HT1080 (cell line): ENCODE measurements around the gene SPOCK1. TPM values are rescaled to one million over a fixed set of nuclear protein-coding genes. Genes with fewer than 3 reads are reported as not detected.

Experiments used
- DNase-seq: peaks from one replicate; pipeline ENCODE4 v3.0.0-alpha.2; 2015; ENCODE audit warnings: low read depth
- total RNA-seq: library from RNA; depleted of rRNA; stranded (reverse); fragments of >200 nt; shearing (Covaris generic); gene quantifications from 2 replicates; pipeline ENCODE4 v1.2.3, GENCODE V29; 2014

Gene SPOCK1
- total RNA-seq, 1 experiment from 2014 or later: 21.7 TPM

DNA sequence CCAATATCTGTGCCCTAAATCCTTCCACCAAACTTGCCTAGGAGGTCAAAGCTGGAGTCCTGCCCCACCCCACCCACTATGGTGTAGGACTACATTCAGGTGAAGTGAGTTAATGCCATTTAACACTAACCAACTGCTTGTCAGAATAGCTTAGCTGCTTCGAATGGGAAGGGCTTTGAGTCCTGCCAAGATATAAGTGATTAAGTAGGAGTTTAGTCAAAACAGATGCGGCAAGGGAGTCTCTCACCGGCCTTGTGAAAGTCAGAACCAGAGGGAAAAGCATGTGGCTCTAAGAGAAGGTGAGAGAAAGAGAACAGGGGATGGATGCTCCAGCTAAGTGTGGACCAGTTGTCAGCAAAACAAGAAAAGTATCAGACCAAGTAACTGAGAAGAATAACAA lies 132.6 kb downstream of the SPOCK1 start:
- DNase-seq: no peak

GRCh38 chr5:137365126-137365865 lies 133.8 kb downstream of the SPOCK1 start:
- DNase-seq: no peak

GRCh38 chr5:137361280-137361679 lies 137.8 kb downstream of the SPOCK1 start:
- no peak for DNase-seq

DNA sequence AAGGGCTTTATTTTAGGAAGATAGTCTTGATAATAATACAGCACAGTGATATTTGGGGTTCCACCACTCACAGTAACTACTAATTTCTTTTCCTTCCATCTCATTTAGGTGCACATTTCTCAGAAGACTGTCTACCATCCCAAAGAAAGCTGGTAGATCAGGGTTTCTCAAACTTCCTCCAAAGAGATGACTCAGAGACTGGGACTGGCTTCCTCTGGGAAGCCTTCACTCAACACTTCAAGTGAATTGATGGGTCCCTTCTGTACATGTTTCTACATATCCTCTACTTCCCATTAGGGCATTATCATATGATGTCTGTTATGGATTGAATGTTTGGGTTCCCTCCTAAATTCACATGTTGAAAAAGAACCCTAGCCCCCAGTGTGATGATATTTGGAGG lies 138.5 kb downstream of the SPOCK1 start:
- DNase-seq: peak; percentile 30

DNA sequence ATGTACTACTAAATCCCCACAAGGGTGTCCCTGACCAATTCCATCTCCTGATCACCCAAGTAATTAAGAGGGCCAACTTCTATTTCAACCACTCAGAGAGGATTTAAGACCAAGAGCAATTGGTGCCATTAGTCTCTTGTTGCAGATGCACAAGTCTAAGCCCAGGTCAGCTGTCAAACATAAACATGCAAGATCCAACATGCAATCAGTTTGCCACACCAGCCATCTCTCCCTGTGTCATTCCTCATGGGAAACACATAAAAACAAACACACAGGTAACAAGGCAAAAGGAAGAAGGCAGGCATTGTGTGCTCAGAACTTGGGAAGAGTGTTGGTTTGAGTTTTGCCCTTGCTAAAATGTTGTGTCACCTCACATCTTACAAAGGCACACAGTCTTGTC lies 139.2 kb downstream of the SPOCK1 start:
- no peak for DNase-seq

DNA sequence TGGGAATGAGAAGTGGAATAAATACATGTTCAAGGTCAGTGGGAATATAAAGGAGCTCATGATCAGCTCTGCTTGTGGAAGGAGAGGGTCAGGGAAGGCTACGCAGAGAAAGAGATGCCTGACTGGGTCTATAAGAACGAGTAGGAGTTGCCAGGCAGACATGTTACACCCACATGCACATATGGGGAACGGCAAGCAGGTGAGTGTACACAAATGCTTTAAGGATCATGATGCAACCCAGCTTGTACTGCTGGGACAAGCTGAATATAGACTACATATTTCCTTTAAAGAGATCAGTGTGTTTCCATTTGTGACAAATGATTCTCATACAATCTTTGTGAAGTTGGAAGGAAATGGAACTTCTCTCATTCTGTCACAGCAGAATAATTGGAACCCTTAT lies 141.7 kb downstream of the SPOCK1 start:
- no peak for DNase-seq

DNA sequence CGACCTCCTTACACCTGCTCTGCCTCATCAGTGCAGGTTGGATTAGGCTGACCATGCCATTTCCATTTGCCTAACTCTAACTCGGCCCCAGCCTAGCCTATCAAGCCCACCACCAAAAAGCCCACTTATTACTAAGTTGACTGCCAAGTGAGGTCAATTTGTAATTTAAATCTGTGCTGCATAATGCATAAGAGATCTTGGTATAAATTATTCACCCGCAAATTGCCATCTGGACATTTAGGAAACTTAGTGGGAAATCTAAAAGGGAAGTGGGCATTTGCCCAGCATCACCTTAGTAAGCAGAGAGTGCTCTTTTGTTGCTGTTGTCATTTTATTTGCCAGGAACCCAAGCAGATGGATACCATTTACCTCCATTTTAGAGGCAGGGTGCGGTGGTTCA lies 143.0 kb downstream of the SPOCK1 start:
- no peak for DNase-seq

DNA sequence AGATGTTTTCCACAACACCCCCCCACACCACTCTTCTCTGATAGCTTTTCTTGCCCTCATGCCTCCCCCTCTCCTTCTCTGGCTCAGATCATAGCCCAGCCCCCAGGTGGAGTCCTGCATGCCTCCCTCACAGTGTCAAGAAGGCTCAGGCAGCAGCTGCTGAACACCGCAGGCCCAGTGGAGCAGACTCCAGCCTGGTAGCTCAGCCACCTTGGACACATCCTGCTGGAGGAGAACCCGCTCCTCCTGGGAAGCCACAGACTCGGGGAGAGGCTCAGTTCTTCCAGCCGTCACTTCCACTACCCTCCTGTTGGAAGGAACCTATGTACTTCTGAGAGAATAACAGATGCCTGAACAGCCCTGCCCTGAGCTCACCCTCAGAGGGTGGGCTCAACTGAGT lies 143.4 kb downstream of the SPOCK1 start:
- no peak for DNase-seq

DNA sequence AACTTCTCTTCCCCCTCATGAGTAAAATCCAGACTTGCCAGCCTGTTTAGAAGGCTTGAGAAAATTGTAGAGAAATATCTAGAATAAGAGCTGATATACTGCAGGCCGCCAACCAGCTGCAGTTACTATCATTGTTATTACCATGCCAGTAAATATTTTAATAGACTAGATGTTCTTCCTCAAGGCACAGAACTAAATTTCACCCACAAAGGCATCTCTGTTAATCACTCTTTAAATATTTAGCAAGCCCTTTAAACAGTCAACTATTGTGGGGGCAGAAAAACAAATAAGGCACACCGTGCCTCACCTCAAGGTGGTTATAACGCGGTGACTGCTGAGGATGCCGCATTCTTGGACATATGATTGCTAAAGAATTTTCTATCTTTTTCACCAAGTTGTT lies 147.0 kb downstream of the SPOCK1 start:
- no peak for DNase-seq

DNA sequence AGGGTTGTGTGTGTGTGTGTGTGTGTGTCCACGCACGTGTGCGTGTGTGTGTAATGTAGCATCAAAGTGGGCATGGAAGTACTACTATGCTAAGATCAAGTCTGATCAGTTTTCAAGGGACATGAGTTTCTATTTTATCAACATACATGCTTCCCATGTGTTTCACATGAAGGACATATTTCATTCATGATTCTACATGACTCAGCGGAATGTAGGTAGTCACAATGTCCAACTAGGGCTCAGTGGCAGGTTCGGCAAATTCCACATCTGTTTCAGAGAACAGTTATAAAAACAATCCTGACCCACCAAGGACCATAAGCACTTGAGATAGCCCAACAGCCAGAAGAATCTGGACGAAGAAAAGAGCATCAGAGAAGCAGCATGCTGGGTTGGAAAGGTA lies 148.3 kb downstream of the SPOCK1 start:
- DNase-seq: no peak

DNA sequence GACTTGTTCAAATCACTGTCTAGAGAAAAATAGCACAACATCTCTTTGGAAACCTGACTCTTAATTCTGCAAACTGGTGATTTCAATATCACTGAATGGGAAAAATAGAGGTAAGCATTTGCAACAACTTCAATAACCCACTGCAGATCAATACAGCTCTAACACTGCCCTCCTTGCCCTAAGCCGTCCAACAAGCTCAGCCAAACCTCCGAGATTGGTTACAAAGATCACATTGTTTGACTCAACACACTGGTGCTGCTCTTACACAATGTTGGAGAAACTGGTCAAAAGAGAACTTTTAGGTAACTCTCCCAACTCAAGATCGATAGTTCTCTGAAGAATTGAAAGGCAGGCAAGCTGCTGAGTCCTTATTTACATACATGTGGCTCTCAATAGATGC lies 150.4 kb downstream of the SPOCK1 start:
- no peak for DNase-seq

DNA sequence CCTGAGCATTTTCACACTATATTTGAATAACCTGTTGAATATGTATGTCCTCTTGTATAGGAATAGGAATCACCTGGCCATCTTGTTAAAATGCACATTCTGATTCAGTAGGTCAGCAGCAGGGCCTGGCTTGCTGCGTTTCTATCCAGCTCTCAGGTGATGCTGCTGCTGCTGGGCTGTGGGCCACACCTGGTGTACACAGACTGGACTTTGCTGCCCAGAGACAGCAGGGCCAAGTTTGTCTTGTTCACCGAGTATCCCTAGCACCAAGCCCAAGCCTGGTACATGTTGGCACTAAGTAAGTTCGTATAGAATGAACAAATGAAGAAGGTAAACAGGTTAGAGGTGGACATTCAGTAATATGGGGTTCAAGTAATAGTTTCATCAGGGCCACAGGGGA lies 151.3 kb downstream of the SPOCK1 start:
- DNase-seq: no peak

DNA sequence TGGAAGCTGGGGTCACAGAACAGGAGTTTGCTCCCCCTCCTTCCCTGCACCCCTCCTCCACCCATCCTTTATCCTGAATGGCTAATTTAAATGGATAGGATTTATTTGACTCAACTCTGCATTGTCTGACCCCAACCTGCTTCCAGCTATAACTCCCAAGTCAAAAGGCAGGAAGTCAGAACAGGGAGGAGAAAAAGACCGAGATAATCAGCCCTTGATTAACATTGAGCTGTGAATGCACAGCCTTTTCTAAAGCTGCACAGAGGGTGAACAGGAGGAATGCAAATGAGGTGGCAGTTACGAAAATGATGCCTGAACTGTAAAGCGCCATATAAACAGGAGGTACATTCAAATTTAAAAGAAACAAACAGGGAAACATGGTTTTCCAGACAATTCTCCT lies 152.8 kb downstream of the SPOCK1 start:
- DNase-seq: no peak

DNA sequence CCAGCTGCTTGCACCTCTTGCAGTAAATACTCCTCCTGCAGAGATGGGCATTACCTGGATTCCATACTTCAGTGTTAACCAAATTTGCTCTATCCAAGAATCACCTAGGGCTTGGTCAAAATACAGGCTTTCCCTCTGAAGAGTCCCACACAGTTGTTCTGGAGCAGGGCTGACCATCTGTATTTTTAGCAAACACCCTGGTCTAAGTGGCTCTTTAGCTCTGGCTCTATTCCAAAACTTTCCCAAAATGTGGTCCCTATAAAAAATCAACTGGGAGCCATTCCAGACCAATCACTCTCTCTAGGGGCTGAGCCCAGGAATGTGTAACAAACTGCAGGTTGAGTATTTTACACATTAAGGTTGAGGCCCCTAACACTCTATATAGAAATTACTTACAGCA lies 153.7 kb downstream of the SPOCK1 start:
- DNase-seq: no peak

DNA sequence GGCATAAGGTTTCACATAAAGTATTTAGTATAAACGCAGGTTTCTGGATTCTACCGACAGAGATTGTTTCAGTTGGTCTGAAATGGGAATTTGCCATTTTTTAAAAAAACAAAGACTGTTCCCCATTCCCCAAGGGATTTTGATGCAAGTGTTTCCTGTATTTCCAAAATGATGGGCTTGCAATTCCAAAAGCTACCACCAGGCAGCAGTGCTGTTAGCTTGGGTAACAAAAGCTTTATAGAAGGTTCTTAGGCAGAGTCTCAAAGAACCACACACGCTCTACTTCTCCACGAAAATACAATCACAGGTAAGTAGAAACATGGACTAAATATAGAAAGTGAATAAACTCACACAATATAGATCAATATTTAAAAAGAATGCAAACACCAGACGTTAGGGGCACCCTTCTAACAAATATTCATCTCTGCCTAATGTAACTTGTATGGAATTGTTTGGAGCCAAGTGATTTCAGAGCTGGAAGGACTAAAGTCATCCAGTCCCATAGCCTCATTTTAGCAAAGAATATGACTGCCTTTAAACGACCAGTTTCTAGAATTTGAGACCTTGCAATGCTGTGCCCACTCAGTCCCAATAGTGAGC lies 154.3 kb downstream of the SPOCK1 start:
- DNase-seq: peak; percentile 39

GRCh38 chr5:137344021-137344420 lies 155.1 kb downstream of the SPOCK1 start:
- DNase-seq: no peak

- DNase-seq: peak; percentile 89
Observed at GRCh38 chr5:137342764-137343163, 156.4 kb downstream of the SPOCK1 start.

DNA sequence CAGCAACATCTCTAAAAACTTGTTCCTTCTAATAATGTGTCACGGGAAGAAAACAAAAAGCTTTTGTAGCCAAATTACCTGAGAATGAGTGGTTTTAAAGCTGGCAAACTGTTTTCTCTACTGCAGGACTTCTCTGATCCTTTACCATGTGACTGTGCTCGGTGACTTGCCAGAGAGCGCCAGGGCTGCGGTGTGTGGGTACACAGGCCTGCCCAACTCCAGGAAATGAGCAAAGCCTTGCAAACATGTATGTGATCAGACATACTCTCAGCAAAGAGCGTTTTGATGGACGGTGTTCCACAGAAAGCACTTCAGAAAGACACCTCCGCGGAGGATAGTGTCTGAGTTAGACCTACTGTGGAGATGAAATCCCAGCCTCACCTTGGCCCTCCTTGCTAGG lies 157.3 kb downstream of the SPOCK1 start:
- DNase-seq: peak; percentile 66

DNA sequence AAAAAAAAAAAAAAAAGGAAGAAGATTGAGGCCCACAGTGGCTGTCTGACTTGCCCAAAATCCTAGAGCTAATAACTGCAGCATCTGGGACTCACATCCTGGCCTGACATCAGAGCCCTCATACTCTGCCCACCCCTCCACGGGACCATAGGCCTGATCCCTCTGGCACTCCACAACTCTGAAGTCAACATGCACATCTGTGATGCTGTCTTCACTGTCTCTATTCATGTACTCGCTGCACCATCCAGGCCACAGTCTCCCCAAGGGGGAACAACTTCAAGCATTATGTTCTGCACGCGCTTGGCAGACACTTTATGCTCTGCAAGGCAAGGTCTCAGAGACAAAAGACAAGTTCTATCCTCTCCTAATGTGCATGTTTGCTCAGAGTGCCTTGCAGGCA lies 158.2 kb downstream of the SPOCK1 start:
- DNase-seq: no peak

DNA sequence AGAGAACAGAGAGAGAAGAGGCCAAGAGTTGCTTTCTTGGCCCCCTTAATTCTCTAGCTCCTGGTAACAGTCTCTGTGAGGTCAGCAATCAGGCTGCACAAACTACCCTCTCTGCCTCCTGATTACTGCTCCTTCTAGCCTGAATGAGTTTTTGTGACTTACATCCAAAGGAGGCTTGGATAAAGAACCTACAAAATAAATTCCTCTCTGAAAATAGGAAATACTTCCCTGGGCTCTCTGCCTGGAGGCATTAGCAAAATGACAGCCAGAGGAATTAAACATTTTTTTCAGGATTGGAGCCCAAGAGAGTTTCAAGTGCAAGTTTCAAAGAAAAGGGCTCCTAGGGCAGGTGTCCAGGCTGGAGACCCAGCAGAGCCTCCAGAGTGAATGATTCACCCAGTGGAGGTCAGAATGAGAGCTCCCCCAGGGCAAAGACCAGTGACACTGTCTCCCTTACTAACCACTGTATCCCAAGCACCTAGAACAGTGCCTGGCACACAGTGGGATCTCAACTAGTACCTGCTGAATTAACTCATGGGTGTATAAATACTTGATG lies 162.5 kb downstream of the SPOCK1 start:
- DNase-seq: no peak

DNA sequence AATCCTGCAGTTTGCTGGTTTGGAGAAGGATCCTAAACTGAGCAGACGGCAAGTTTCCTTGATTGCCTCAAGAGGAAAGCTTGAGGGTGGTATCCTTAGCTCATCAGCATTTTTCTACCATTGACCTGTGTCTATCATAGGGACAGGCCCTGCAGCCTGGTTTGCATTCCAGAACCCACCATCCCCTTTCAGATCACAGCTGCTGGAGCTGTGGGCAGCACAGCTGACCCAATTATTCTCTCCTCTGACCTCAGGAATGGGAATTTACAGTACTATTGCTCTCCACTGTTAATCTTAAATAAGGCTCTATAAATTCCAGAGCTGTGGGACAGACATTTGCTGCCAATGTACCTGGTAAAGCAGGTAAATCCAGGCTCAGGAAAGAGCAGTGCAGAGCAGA lies 163.0 kb downstream of the SPOCK1 start:
- no peak for DNase-seq

- DNase-seq: no peak
Observed at GRCh38 chr5:137335493-137335892, 163.6 kb downstream of the SPOCK1 start.

- DNase-seq: no peak
Observed at GRCh38 chr5:137333928-137334327, 165.2 kb downstream of the SPOCK1 start.
